IPS-NIHi11 (cell line): ENCODE results near the gene AFTPH.

Experiments
- DNase-seq: peaks from one replicate; pipeline ENCODE4 v3.0.0; 2012; ENCODE audit warnings: mixed read lengths, low spot score

AFTPH gene

GRCh38 chr2:64523666-64524603 is at the start of gene AFTPH:
TSS of gene AFTPH (plus strand) at chr2:64524328. CDS start at chr2:64551475, 27,147 bp downstream.
- DNase-seq, result peak; percentile 99

DNA sequence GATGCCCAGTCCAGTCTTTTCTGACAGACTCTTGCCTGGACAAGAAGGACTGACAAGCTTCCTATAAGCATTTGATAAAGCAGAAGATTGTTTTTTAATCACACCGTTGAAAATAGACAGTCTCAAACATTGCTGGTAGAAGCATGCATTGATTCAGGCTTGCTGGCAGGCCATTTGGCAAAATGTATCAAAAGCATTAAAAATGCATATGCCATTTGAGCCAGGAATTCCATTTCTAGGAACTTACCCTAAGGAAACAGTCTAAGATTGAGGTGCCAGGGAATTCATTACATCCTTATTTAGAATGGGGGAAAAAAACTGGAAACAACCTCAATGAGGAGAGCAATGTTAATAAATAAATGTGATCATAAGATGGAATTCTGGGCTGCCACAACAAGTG is 49.5 kb upstream of the AFTPH start:
- no peak for DNase-seq

GRCh38 chr2:64477037-64477436 is 47.1 kb upstream of the AFTPH start:
- no peak for DNase-seq

- no peak for DNase-seq
Observed at GRCh38 chr2:64477979-64478378, 46.1 kb upstream of the AFTPH start.

DNA sequence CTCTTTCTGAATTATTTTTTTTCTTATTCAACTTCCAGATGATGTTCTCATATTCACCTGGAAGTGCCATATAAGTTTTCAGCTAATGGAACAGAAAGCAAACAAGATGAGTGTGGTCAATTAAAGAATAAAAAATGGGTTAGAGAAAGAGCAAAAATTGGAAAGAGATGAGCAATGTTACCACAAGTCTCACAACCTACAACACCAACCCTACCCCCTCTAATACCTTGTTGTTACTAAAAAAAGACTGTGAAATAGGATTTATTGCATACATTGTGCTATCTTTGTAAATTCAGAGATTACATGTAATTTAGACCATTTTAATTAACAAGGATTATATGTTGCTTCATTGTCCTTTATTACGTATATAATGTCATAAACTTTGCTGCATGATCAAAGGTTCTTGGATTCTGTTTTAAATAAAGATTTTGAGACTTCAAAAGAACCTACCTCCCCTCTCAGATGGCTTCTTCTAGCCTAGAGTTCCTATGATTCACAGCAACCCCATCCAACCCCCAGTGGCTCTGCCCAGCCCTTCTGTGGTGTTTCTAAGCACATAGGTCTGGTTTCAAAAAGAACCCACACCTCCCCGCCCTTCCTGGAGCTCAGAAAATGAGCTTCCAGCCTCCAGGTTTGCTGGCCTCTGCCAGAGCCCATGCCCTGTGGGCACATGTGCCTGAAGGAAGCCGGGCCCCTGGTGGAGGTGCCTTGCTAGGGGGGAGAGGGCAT is 45.5 kb upstream of the AFTPH start:
- no peak for DNase-seq

DNA sequence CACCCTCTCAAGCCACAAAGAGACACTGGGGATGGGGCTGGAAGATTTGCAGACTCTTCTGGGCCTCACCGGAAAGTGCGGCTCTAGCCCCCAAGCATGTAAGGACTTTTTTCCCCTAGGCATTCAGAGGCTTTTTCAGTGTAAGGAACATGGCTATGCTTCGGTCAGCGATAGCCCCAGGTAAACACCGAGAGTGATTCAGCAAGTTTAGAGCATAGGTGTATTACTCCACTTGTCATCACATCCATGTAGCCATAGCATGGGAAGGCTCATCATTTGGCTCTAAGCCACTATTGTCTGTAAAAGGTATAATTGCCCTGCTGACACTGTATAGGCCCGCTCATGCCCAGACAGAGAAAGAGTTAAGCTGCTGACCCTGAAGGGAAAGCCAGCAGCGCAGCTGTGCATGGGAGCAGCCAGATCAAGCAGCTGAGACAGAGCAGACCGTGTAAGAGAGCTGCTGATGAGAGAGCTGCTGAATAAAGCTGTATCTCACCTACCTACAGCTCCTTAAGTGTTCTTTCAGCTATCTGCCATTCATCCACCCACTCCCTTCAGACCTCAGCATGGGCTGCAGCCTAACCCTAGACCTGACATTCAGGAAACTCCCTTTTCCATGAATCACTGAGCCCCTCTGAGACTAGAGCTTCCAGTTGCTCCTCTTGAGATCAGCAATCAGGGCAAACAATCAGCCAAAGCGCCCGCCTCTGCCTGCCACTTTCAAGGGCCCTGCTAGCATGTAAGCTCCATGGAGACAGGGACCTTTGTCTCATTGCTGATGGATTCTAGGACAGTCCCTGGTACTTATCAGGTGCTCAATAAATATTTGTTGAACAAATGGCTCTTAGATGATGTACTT is 44.6 kb upstream of the AFTPH start:
- no peak for DNase-seq

DNA sequence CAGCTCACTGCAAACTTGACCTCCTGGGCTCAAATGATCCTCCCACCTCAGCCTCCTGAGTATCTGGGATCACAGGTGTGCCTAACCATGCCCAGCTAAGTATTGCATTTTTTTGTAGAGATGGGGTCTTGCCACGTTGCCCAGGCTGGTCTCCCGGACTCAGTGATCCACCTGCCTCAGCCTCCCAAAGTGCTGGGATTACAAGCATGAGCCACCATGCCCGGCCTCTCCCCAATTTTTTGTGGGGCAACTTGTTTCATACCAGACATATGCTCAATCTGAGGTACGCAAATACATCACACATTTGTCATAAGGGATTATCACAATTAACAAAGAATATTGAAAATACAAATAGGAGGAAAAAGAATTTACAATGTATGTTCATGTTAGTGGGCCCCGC is 42.5 kb upstream of the AFTPH start:
- DNase-seq, result no peak

DNA sequence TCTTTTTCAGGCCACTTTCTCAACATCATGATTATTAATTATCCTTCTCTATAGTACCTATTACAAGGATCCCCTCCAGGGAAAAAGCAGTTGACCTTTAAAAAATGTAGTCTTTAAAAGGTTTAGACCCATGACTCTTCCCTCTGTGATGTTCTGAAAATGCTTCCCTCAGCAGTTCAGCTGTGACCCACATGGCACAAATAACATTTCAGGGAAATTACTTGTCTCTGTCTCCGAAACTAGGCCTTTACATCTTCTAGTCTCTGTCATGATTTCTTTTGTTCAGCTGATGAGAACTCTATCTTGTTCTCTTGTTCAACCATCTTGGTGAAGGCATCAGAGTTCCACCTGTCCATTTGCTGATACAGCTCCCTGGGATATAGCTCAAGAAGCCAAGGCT is 41.9 kb upstream of the AFTPH start:
- no peak for DNase-seq

DNA sequence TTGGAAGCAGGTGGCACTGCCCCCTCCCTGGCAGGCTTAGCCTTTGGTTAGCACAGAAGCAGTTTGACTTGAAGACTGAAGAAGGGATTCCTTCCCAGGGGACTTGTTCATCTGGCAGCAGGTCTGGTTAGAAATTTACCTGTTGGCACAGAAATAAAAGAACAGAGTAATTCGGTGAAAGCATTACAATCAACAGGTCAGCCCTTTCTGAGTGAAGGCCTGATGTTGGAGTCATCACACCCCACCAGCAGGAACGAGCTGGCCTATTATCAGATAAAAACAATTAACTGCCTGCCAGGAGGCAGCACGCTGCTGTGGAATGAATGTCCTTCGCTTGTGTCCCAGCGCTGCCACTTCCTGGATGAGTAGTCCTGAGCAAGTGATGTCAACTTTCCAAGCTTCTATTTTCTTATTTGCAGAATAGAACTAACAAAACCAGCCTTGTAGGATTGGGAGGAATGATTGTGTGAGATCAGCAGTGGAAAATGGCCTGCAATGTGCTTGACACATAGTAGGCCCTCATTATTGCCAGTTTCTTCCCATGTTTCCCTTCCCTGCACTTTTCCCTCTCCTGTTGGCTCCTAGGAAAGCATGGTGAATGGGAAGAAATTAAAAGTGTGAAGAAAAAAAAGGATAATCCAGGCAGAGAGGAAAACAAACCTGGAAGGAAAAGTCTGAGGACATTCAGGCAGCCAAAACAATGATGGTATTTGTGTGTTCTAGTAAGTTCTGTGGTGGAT is 41.2 kb upstream of the AFTPH start:
- DNase-seq, result no peak

- DNase-seq, result no peak
Observed at GRCh38 chr2:64485331-64485730, 38.8 kb upstream of the AFTPH start.

- DNase-seq, result no peak
Observed at GRCh38 chr2:64485961-64486360, 38.2 kb upstream of the AFTPH start.

- DNase-seq, result no peak
Observed at GRCh38 chr2:64487256-64488049, 36.7 kb upstream of the AFTPH start.

DNA sequence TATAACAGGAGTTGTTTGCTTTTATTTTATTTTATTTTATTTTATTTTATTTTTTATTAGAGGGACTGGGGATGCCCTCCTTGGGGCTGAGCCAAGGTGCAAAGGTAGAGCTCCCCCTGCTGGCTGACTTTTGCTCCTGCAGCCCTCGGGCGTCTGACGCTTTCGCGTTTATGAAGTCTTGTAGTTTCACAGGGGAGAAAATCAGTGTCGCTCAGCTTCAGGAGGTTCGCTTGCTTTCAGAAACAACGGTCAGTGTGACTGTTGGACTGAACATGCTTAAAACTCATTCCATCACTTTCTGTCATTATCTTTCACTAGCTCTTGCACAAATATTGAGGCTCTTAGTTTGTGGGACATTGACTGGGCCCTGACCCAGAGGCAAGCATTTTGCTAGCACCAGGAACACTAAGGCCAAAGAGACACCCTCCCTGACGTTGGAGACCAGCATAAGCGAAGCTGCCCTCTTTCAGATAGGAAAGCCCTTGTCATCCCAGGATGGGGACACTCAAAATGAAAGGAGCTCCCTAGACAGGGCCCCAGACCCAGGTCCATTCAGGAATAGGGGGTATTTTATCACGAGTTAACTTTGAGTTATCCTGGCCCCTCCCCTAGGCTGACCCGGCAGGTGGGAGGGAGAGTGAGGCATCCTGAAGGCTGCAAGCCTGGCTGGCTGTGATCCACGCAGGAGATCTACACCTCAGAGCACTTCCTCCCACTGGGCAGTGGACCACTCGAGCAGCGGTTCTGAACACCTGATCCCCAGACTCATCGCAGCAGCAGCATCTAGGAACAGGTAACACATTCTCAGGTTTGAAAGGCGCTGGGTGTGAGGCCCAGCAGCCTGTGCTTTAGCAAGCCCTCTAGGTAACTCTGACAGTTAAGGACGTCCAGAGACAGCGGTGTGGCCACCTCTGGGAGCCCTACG is 35.8 kb upstream of the AFTPH start:
- peak; percentile 81 for DNase-seq

- DNase-seq, result no peak
Observed at GRCh38 chr2:64489081-64489751, 34.9 kb upstream of the AFTPH start.

- no peak for DNase-seq
Observed at GRCh38 chr2:64491426-64491825, 32.7 kb upstream of the AFTPH start.

- DNase-seq, result no peak
Observed at GRCh38 chr2:64492272-64492671, 31.9 kb upstream of the AFTPH start.

GRCh38 chr2:64492821-64493220 is 31.3 kb upstream of the AFTPH start:
- no peak for DNase-seq

GRCh38 chr2:64493788-64494187 is 30.3 kb upstream of the AFTPH start:
- DNase-seq, result no peak

GRCh38 chr2:64498438-64498837 is 25.7 kb upstream of the AFTPH start:
- no peak for DNase-seq
